A375 (cell line): ENCODE results near the gene BEST3. TPM values are rescaled to one million over a fixed set of nuclear protein-coding genes. Genes with fewer than 3 reads are reported as not detected.

ENCODE experiments used
- total RNA-seq: library from RNA; depleted of rRNA; stranded (reverse); fragments of >200 nt; shearing (Covaris generic); gene quantifications from 2 replicates; pipeline ENCODE4 v1.2.3, GENCODE V29; 2014; rRNA removed

BEST3 gene
- 0.03 TPM in 1 of 2 replicates, not detected in the other for total RNA-seq

DNA sequence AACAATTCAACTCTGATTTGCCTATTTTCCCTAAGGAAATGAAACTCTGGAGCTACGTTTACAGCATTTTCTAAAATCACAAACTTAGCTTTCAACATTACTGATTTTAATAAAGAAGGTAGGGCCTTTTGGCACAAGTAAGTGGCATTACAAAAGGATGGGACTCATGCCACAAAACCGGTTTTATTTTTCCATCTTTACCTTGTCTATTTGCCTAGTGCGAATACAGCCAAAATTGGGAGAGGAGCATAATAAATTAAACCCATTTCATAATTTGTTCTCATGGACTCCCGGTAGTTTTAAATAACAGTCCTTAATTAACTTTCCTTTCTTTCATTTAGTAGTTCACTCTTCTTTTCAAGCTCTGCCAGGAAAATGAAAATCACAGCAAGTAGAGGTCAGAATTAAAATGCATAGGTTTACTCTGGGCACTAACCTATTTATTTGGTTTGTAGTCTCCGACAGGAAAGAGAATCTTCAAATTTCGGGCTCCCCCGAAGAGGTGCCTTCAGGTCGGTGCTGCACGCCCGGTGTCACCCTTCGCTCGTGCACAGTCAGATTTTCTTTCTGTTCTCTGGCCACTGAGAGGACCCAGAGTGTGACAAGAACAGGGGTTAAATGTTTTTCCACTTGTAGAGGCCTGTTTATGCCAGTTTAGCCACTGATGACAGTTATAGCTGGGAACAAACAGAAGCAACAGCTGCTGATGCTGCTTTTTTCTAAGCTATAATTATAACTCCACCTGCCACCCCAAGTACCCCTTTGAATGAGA, at the start of gene BEST3:
BEST3 (minus strand) TSS at position 535 of the 772 bp plus-strand sequence. CDS start 1,505 bp downstream, outside the sequence.

DNA sequence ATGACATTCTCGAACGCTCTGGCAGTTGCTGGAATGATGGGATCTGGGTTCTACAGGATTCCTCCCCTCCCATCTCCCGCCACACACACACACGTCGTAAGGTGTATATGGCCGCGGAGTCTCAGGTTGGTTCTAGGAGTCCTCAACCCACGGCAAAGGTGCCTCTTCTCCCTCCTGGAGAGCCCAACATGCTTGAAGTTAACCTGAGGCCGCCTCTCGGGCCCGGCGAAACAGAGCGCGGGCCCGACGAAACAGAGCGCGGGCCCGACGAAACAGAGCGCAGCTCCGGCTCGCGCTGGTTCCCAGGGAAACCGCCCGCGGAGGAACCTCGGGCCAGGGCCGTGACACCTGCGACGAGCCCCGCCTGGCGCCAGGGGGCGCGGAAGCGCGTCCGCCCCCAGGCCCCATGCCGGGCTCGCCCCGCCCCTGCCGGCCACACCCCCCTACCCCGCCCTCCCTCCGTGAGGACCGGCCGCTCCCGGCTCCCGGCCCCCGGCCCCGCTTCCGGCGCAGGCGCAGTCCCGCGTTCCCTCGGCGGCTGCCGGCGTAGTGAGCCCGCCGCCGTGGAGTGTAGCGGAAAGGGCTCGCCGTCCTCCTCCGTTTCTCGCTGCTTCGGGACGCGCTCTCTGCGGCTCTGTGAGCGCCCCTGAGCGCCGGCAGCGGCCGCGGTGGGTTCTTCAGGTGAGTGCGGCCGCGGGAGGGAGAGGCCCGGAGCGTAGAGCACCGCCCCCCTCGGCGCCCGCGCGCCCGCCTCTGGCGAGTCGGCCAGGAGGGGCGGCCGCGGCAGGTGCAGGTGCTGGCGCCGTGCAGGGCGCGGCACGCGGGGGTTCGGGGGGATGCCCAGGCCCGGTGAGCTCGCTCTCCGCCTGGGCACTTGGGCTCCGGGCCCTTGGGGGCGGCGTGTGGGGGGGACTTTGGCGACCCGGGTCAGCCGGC, 39.5 kb upstream of the BEST3 start, which contains the start of gene RAB3IP:
RAB3IP (plus strand) TSS at position 510 of the 936 bp plus-strand sequence. CDS start 16,549 bp downstream, outside the sequence.

GRCh38 chr12:69610729-69611128, 88.4 kb downstream of the BEST3 start, which contains the start of gene LRRC10:
Gene LRRC10, minus strand, starts transcription at chr12:69610907. Its CDS starts 69 bp downstream, at chr12:69610838.

Other genes with a start within 250 kb of the BEST3 start
- gene FRS2, start 228.9 kb downstream of the BEST3 start, total RNA-seq, result 23.1 and 24.7 TPM in 2 replicates
- 343 and 377 TPM in 2 replicates for gene CCT2, start 113.8 kb downstream of the BEST3 start, total RNA-seq
- gene LRRC10, start 88.4 kb downstream of the BEST3 start, total RNA-seq, result not detected in 2 replicates
- 20.2 and 20.6 TPM in 2 replicates for gene RAB3IP, start 39.6 kb upstream of the BEST3 start, total RNA-seq
- not detected in 2 replicates for gene MYRFL, start 125.9 kb upstream of the BEST3 start, total RNA-seq